ENCODE results near the gene CST4. TPM values are rescaled to one million over a fixed set of nuclear protein-coding genes. Genes with fewer than 3 reads are reported as not detected.

CST4 gene
- total and polyA plus RNA-seq, 2 donors (not counting 1 experiment from before 2014, with no cell fraction given): not detected

GRCh38 chr20:23652926-23653325 lies 35.9 kb downstream of the CST4 start:
- Histone ChIP-seq H3K27me3 (replicated peaks in 1 of 4; ENCODE audit: control extremely low read depth in 1 of 4, control insufficient read depth in 3 of 4, insufficient read depth in 4 of 4, low read length in 3 of 4) (no peaks in the 10 kb centered on the region), H3K4me1 (ENCODE audit: control insufficient read depth in 2 of 2, insufficient read depth in 2 of 2, low read length in 2 of 2) (peaks cover 5 to 11% of the 10 kb centered on the region in 2 donors)
- WGBS (ENCODE audit: insufficient coverage): 94% methylated on average over 2 of the region's 2 CpGs

GRCh38 chr20:23652371-23652770 lies 36.5 kb downstream of the CST4 start:
- H3K27me3 ChIP-seq (replicated peaks in 1 of 4; ENCODE audit: control extremely low read depth in 1 of 4, control insufficient read depth in 3 of 4, insufficient read depth in 4 of 4, low read length in 3 of 4): no peaks in the 10 kb centered on the region
- TF ChIP-seq, protein P1, sequence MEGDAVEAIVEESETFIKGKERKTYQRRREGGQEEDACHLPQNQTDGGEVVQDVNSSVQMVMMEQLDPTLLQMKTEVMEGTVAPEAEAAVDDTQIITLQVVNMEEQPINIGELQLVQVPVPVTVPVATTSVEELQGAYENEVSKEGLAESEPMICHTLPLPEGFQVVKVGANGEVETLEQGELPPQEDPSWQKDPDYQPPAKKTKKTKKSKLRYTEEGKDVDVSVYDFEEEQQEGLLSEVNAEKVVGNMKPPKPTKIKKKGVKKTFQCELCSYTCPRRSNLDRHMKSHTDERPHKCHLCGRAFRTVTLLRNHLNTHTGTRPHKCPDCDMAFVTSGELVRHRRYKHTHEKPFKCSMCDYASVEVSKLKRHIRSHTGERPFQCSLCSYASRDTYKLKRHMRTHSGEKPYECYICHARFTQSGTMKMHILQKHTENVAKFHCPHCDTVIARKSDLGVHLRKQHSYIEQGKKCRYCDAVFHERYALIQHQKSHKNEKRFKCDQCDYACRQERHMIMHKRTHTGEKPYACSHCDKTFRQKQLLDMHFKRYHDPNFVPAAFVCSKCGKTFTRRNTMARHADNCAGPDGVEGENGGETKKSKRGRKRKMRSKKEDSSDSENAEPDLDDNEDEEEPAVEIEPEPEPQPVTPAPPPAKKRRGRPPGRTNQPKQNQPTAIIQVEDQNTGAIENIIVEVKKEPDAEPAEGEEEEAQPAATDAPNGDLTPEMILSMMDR (IDR thresholded peaks at IDR 0.05): no peak
- no peak for TF ChIP-seq EZH2 (IDR thresholded peaks at IDR 0.05; ENCODE audit: borderline replicate concordance, insufficient read depth, low read depth, low read length, poor library complexity, severe bottlenecking)
- DNase-seq (no peak), ATAC-seq (ENCODE audit: low read depth) (no peak)
- ChIA-PET POLR2A (no interaction called here), CTCF (no interaction called here)
- Mint-ChIP-seq H3K27me3 (peaks cover 17% of the 10 kb centered on the region), H3K27ac (no peak overlapping the region), H3K9me3 (ENCODE audit: insufficient read depth) (no peaks in the 10 kb centered on the region), H3K4me1 (peaks cover 6% of the 10 kb centered on the region), H3K4me3 (no peak overlapping the region)
- no peaks in the 10 kb centered on the region for H4K20me1 ChIP-seq (ENCODE audit: control insufficient read depth, insufficient read depth, low read length, poor library complexity, severe bottlenecking)
- H3K36me3 ChIP-seq (replicated peaks in 1 of 2; ENCODE audit: control extremely low read depth in 1 of 2, control insufficient read depth in 1 of 2, extremely low read depth in 1 of 2, insufficient read depth in 2 of 2, low read length in 1 of 2): no peaks in the 10 kb centered on the region
- no peak overlapping the region for H2AFZ ChIP-seq (ENCODE audit: insufficient read depth, low read depth, low read length, poor library complexity, severe bottlenecking)
- intact Hi-C loops (cut with micrococcal nuclease): no loop called here
- H3K9ac ChIP-seq (ENCODE audit: low read length): no peak overlapping the region
- no peaks in the 10 kb centered on the region for H3K9me3 ChIP-seq (ENCODE audit: control extremely low read depth in 1 of 3, control insufficient read depth in 2 of 3, insufficient read depth in 1 of 3, low read length in 2 of 3)
- no peaks in the 10 kb centered on the region for H3K79me2 ChIP-seq (ENCODE audit: control insufficient read depth, insufficient read depth, low read length)
- H3K4me1 ChIP-seq (ENCODE audit: control insufficient read depth in 2 of 2, insufficient read depth in 2 of 2, low read length in 2 of 2): peaks cover 5 to 11% of the 10 kb centered on the region in 2 donors
- no peak overlapping the region for H3K4me2 ChIP-seq (replicated peaks; ENCODE audit: low read depth, low read length, poor library complexity, severe bottlenecking)
- H3K4me3 ChIP-seq (ENCODE audit: control extremely low read depth in 1 of 5, extremely low read depth in 1 of 5, insufficient read depth in 1 of 5, low read depth in 2 of 5, low read length in 4 of 5): no peak overlapping the region
- H3K27ac ChIP-seq (ENCODE audit: low read length in 2 of 2): no peak overlapping the region

More at GRCh38 chr20:23652926-23653325, 35.9 kb downstream of the CST4 start:
- intact Hi-C loops (cut with micrococcal nuclease): no loop called here
- no peak for DNase-seq
- no peaks in the 10 kb centered on the region for H3K9me3 Mint-ChIP-seq (ENCODE audit: insufficient read depth)
- Histone ChIP-seq H3K79me2 (ENCODE audit: control insufficient read depth, insufficient read depth, low read length) (no peaks in the 10 kb centered on the region), H3K27ac (ENCODE audit: low read length in 2 of 2) (no peak overlapping the region), H3K9ac (ENCODE audit: low read length) (no peak overlapping the region), H3K36me3 (replicated peaks in 1 of 2; ENCODE audit: control extremely low read depth in 1 of 2, control insufficient read depth in 1 of 2, extremely low read depth in 1 of 2, insufficient read depth in 2 of 2, low read length in 1 of 2) (no peaks in the 10 kb centered on the region), H3K4me2 (replicated peaks; ENCODE audit: low read depth, low read length, poor library complexity, severe bottlenecking) (no peak overlapping the region), H4K20me1 (ENCODE audit: control insufficient read depth, insufficient read depth, low read length, poor library complexity, severe bottlenecking) (no peaks in the 10 kb centered on the region), H3K9me3 (ENCODE audit: control extremely low read depth in 1 of 3, control insufficient read depth in 2 of 3, insufficient read depth in 1 of 3, low read length in 2 of 3) (no peaks in the 10 kb centered on the region), H2AFZ (ENCODE audit: insufficient read depth, low read depth, low read length, poor library complexity, severe bottlenecking) (no peak overlapping the region), H3K4me3 (ENCODE audit: control extremely low read depth in 1 of 5, extremely low read depth in 1 of 5, insufficient read depth in 1 of 5, low read depth in 2 of 5, low read length in 4 of 5) (no peak overlapping the region)
- H3K4me1 Mint-ChIP-seq: peaks cover 6% of the 10 kb centered on the region
- ATAC-seq (ENCODE audit: low read depth): no peak
- H3K4me3 Mint-ChIP-seq: no peak overlapping the region
- H3K27me3 Mint-ChIP-seq: peaks cover 17% of the 10 kb centered on the region
- TF ChIP-seq, protein P1 (IDR thresholded peaks at IDR 0.05): no peak
- TF ChIP-seq EZH2 (IDR thresholded peaks at IDR 0.05; ENCODE audit: borderline replicate concordance, insufficient read depth, low read depth, low read length, poor library complexity, severe bottlenecking): no peak
- ChIA-PET POLR2A (no interaction called here), CTCF (interaction anchor here (1.5 kb wide), 1 partner anchor 10 kb away, joined by 3 read pairs; no protein-coding TSS in a partner anchor)
- no peak overlapping the region for H3K27ac Mint-ChIP-seq
